BE2C (cell line): ENCODE results near the gene RNF130.

Experiments used
- DNase-seq: peaks from one replicate; pipeline ENCODE4 v3.0.0-alpha.2; 2020
- H3K27me3 ChIP-seq: fragments of 250-450 bp; sonication (Bioruptor Pico); 2 replicates; pipeline ENCODE4 v1.5.1; 2020; ENCODE audit warnings: mild to moderate bottlenecking
- H3K36me3 ChIP-seq: fragments of 250-450 bp; sonication (Bioruptor Pico); 2 replicates; pipeline ENCODE4 v1.5.1; 2020; ENCODE audit warnings: mild to moderate bottlenecking
- H3K4me1 ChIP-seq: fragments of 250-450 bp; sonication (Bioruptor Pico); 2 replicates; pipeline ENCODE4 v1.5.1; 2020
- H3K4me3 ChIP-seq: 2 replicates; pipeline ENCODE4 v1.5.1; 2011; ENCODE audit warnings: low read depth, low read length
- H3K9me3 ChIP-seq: fragments of 250-450 bp; sonication (Bioruptor Pico); 2 replicates; pipeline ENCODE4 v1.5.1; 2020
- TF ChIP-seq, protein P1 (sequence below): IDR thresholded peaks from 2 replicates; pipeline ENCODE4 v1.5.1; 2012; ENCODE audit warnings: mild to moderate bottlenecking, low read depth, low read length

RNF130 gene

DNA sequence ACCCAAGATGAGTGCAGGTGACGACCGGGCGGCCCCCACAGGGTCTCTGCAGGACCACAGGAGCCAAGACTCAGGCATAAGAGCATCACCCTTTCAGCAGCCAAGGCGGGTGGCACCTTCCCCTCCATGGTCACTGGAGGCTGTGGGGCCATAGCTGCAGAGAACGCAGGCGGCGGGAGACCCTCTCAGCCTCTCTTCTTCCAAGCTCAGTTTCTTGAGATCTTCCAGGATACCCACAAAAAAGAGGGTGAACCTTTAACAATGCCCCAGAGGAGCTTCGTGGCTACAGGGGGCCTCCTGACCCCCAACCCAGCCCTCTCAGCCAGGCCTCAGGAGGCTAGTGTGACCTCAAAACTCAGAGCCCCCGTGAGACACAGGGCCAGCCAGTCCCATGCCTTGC, 158.1 kb downstream of the RNF130 start:
- DNase-seq: no peak
- Histone ChIP-seq H3K27me3 (no peaks in the 10 kb centered on the region), H3K9me3 (no peaks in the 10 kb centered on the region), H3K4me3 (no peak overlapping the region), H3K4me1 (no peaks in the 10 kb centered on the region), H3K36me3 (no peaks in the 10 kb centered on the region)
- TF ChIP-seq, protein P1, sequence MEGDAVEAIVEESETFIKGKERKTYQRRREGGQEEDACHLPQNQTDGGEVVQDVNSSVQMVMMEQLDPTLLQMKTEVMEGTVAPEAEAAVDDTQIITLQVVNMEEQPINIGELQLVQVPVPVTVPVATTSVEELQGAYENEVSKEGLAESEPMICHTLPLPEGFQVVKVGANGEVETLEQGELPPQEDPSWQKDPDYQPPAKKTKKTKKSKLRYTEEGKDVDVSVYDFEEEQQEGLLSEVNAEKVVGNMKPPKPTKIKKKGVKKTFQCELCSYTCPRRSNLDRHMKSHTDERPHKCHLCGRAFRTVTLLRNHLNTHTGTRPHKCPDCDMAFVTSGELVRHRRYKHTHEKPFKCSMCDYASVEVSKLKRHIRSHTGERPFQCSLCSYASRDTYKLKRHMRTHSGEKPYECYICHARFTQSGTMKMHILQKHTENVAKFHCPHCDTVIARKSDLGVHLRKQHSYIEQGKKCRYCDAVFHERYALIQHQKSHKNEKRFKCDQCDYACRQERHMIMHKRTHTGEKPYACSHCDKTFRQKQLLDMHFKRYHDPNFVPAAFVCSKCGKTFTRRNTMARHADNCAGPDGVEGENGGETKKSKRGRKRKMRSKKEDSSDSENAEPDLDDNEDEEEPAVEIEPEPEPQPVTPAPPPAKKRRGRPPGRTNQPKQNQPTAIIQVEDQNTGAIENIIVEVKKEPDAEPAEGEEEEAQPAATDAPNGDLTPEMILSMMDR: no peak

DNA sequence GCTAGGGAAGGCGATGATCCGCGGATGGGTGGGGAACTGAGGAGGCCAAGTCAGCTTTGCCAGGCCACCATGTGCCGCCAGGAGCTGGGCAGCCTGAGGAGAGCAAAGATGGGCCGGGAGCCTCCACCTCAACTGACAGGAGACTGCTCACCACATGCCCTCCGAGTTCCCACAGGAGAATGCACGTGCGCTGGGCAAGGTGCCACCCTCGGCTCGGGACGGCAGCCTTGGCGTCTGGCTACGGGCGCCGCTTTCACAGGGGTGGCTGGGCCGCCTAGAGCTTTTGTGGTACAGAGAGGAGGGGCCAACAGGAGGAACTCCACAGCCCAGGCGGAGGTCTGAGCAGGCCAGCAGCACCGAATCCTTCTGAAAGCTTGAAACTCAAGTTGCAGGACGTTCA, 158.6 kb downstream of the RNF130 start:
- Histone ChIP-seq H3K4me1 (no peaks in the 10 kb centered on the region), H3K27me3 (no peaks in the 10 kb centered on the region), H3K4me3 (no peak overlapping the region), H3K9me3 (no peaks in the 10 kb centered on the region), H3K36me3 (no peaks in the 10 kb centered on the region)
- TF ChIP-seq, protein P1: no peak
- no peak for DNase-seq

DNA sequence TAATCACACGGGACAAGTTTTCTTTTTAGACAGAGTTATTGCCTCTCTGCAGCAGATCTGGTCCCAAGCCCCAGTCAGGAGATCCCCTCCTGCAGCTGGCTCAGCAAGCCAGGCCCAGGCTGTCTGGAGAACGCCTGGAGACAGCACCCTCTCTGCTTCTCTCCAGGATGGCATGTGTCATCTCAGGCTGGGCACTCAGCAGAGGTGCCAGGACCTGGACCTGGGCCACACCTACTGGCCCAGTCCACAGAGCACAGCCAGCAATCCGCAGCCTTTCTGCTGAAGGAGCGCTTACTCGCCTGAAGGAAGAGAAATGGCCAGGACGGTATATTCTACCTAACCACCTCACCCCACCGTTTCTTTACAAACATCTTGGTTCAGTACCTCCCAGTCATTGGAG, 159.2 kb downstream of the RNF130 start:
- TF ChIP-seq, protein P1: no peak
- Histone ChIP-seq H3K27me3 (no peaks in the 10 kb centered on the region), H3K36me3 (no peaks in the 10 kb centered on the region), H3K4me1 (no peaks in the 10 kb centered on the region), H3K9me3 (no peaks in the 10 kb centered on the region), H3K4me3 (no peak overlapping the region)
- DNase-seq: no peak

DNA sequence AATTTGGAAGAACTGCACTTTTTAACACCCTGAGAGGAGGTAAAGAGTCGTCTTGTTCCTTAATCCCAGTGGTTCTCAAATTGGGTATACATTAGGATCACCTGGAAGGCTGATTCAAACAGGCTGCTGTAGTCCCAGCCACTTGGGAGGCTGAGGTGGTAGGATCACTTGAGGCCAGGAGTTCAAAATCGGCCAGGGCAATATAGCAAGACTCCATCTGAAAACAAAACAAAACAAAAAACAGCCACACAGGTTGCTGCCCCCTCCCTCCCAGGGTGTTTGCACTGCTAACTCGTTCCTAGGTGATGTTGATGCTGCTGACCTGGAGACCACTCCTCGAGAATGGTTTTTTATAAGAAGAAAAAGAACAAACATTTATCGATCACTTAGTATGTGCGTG, 162.3 kb downstream of the RNF130 start:
- TF ChIP-seq, protein P1: no peak
- H3K4me3 ChIP-seq: no peak overlapping the region
- no peaks in the 10 kb centered on the region for H3K9me3 ChIP-seq
- H3K36me3 ChIP-seq: no peaks in the 10 kb centered on the region; the same call in 1 of the 2 replicates
- no peaks in the 10 kb centered on the region; the same call in 1 of the 2 replicates for H3K4me1 ChIP-seq
- H3K27me3 ChIP-seq: no peaks in the 10 kb centered on the region
- DNase-seq: no peak

DNA sequence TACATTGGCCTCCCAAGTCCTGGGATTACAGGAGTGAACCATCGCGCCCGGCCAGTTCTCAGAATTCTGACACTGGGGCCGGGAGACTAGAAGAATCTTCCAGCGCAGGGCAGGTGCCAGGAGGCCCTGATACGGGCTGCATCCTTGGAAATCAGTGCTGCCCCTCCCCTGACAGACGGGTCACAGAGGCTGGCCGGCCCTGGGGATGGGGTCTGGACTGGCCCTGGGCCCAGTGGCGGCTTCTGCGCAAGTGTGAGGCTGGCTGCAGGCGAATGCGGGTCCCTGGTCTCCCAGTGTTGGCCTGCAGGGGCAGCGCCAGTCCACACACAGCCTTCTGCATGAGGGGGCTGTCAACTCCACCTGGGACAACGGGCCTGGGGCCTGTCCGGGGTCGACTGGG, 163.0 kb downstream of the RNF130 start:
- no peaks in the 10 kb centered on the region; the same call in 1 of the 2 replicates for H3K4me1 ChIP-seq
- TF ChIP-seq, protein P1: peak; percentile 29
- H3K27me3 ChIP-seq: no peaks in the 10 kb centered on the region
- no peaks in the 10 kb centered on the region; the same call in 1 of the 2 replicates for H3K36me3 ChIP-seq
- peak; percentile 44 for DNase-seq
- no peaks in the 10 kb centered on the region for H3K9me3 ChIP-seq
- no peak overlapping the region for H3K4me3 ChIP-seq

DNA sequence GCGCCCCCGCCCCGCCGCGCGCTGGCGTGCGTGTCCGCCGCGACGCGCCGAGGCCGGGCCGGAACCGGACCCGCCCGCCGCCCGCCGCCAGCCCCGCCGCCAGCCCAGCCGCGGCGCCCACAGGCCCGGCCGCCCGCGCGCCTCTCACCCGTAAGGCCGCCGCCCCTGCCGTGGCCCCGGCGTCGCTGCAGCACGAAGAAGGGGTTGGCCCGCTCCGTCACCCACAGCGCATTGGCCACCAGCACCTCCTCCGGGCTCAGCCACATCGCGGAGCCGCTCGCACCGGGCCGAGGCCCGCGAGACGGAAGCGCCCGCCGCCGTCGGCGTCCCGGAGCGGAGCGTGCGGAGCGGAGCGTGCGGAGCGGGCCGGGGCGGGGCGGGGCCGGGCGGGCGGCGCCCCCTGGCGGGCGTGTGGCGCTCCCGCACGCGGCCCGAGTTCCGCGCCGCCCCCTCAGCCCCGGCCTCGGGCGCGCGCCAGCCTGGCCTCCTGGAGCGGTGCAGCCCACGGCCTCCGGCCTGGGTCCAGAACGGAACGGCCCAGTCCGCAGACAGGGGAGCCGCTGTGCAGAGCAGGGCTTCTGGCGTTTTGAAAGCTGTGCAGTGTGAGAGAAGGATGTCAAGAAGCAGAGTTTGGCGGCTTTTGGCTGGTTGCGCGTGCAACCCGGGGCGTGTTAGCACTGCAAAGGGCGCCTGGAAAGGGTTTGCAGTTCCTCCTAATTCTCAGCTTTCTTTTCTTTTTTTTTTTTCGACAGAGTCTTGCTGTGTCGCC, 163.8 kb downstream of the RNF130 start, which contains the start of gene TBC1D9B:
TSS of gene TBC1D9B (minus strand) at position 342 of the 769 bp plus-strand sequence. CDS start at position 266, 76 bp downstream.
- Histone ChIP-seq H3K27me3 (no peaks in the 10 kb centered on the region), H3K4me3 (peak within 1 kb of the TSS; percentile 65), H3K9me3 (no peaks in the 10 kb centered on the region), H3K36me3 (no peaks in the 10 kb centered on the region; the same call in 1 of the 2 replicates), H3K4me1 (no peaks in the 10 kb centered on the region; the same call in none of the 2 replicates)
- peak; percentile 70 for DNase-seq
- TF ChIP-seq, protein P1: no peak; the same call in 1 of the 2 replicates
